Thoracic aorta (tissue), 2 donors: ENCODE results near the gene CCN5. TPM values are rescaled to one million over a fixed set of nuclear protein-coding genes. Genes with fewer than 3 reads are reported as not detected.
A peak's percentile ranks its signal among the peaks of the same experiment; 100 is the strongest.

ENCODE experiments used
- ATAC-seq: fragments of 150-250 bp; one replicate; pipeline ENCODE4 v1.8.0; 2017; ENCODE audit warnings: low read depth; ENCODE audit not compliant: insufficient number of reproducible peaks, low FRiP score
- DNase-seq: peaks from one replicate; pipeline ENCODE4 v3.0.0-alpha.2; 2020; ENCODE audit warnings: low spot score
- H3K27ac ChIP-seq, 2 donors: fragments of 200-600 bp; sonication (generic); 1 replicate in 1 of 2; 2 replicates in 1 of 2; pipeline ENCODE4 v1.5.1; 2016; ENCODE audit warnings: mild to moderate bottlenecking in 2 of 2, moderate library complexity in 2 of 2
- H3K27me3 ChIP-seq: fragments of 200-600 bp; sonication (generic); replicated peaks from 2 replicates; pipeline ENCODE4 v1.6.0; 2016; ENCODE audit warnings: mild to moderate bottlenecking; ENCODE audit not compliant: insufficient read depth
- H3K36me3 ChIP-seq: fragments of 200-600 bp; sonication (generic); one replicate; pipeline ENCODE4 v1.5.1; 2016
- H3K4me1 ChIP-seq, 2 donors: fragments of 200-600 bp; sonication (generic); 1 replicate in 1 of 2; 2 replicates in 1 of 2; pipeline versions ENCODE4 v1.5.1 to v1.6.0; 2016; ENCODE audit warnings: low read depth in 2 of 2, mild to moderate bottlenecking in 1 of 2; ENCODE audit not compliant: control insufficient read depth in 1 of 2
- H3K4me3 ChIP-seq: fragments of 200-600 bp; sonication (generic); 2 replicates; pipeline ENCODE4 v1.5.1; 2016; ENCODE audit warnings: mild to moderate bottlenecking
- H3K9me3 ChIP-seq: fragments of 200-600 bp; sonication (generic); 2 replicates; pipeline ENCODE4 v1.5.1; 2016
- CTCF ChIP-seq: fragments of 200-600 bp; sonication (generic); IDR thresholded peaks from one replicate; pipeline ENCODE4 v1.5.1; 2019; ENCODE audit warnings: antibody characterized with exemption
- total RNA-seq, 2 donors: library from RNA; depleted of rRNA; stranded (reverse); fragments of >200 nt; gene quantifications; one replicate each; pipeline versions ENCODE4 v1.1.0 to v1.2.3, GENCODE V29; 2016

CCN5 gene
- total RNA-seq, 2 donors from 2014 or later = 652 to 994 TPM

GRCh38 chr20:44747166-44748004 lies 32.2 kb downstream of the CCN5 start:
- Histone ChIP-seq H3K27me3 (no peaks in the 10 kb centered on the region), H3K9me3 (no peaks in the 10 kb centered on the region), H3K4me3 (peak overlapping the region; percentile 76), H3K27ac (peak overlapping the region; percentile 36 to 86), H3K4me1 (peaks cover 8 to 68% of the 10 kb centered on the region in 2 donors), H3K36me3 (peaks cover 5% of the 10 kb centered on the region)
- peak; percentile 67 for TF ChIP-seq CTCF
- DNase-seq (peak; percentile 40), ATAC-seq (no peak)

- peak overlapping the region; percentile 76 for H3K4me3 ChIP-seq
- H3K36me3 ChIP-seq = peaks cover 5% of the 10 kb centered on the region
- H3K27me3 ChIP-seq = no peaks in the 10 kb centered on the region
- DNase-seq (no peak), ATAC-seq (no peak)
- H3K4me1 ChIP-seq = peaks cover 8 to 62% of the 10 kb centered on the region in 2 donors
- no peak for TF ChIP-seq CTCF
- no peaks in the 10 kb centered on the region for H3K9me3 ChIP-seq
- peak overlapping the region in 1 of 2 donors; percentile 36 for H3K27ac ChIP-seq
Observed at GRCh38 chr20:44748005-44748370, 32.8 kb downstream of the CCN5 start.

GRCh38 chr20:44750081-44750805 lies 35.1 kb downstream of the CCN5 start:
- TF ChIP-seq CTCF = no peak
- Histone ChIP-seq H3K9me3 (no peaks in the 10 kb centered on the region), H3K27me3 (no peaks in the 10 kb centered on the region), H3K4me3 (peak overlapping the region; percentile 16), H3K36me3 (peaks cover 5% of the 10 kb centered on the region), H3K27ac (no peak overlapping the region), H3K4me1 (peaks cover 8 to 40% of the 10 kb centered on the region in 2 donors)
- no peak for DNase-seq
- ATAC-seq = no peak

GRCh38 chr20:44752099-44752931 lies 37.1 kb downstream of the CCN5 start:
- no peak for TF ChIP-seq CTCF
- H3K9me3 ChIP-seq = no peaks in the 10 kb centered on the region
- no peaks in the 10 kb centered on the region for H3K27me3 ChIP-seq
- peaks cover 8 to 33% of the 10 kb centered on the region in 2 donors for H3K4me1 ChIP-seq
- peaks cover 5% of the 10 kb centered on the region for H3K36me3 ChIP-seq
- H3K4me3 ChIP-seq = no peak overlapping the region
- DNase-seq = no peak
- no peak for ATAC-seq
- no peak overlapping the region for H3K27ac ChIP-seq
